ENCODE measurements around the gene PTPRN2. TPM values are rescaled to one million over a fixed set of nuclear protein-coding genes. Genes with fewer than 3 reads are reported as not detected.

Gene PTPRN2
- total and polyA plus RNA-seq, 2 of the 8 experiments (the other 6 are each of a cell fraction or from before 2014, with no cell fraction given), result 2.6 to 4.5 TPM

- TF ChIP-seq NANOG (IDR thresholded peaks at IDR 0.05; ENCODE audit: insufficient read depth, low read depth, low read length, poor library complexity, severe bottlenecking) (no peak), KDM1A (IDR thresholded peaks at IDR 0.05; ENCODE audit: borderline replicate concordance, low read length) (no peak), KDM4A (IDR thresholded peaks at IDR 0.05; ENCODE audit: low read depth, low read length, severe bottlenecking) (no peak), HDAC2 (IDR thresholded peaks at IDR 0.05; ENCODE audit: borderline replicate concordance in 1 of 2, low read depth in 2 of 2, low read length in 2 of 2) (no peak)
- Histone ChIP-seq H2BK120ac (replicated peaks; ENCODE audit: low read depth, low read length) (no peak overlapping the region), H3K79me2 (ENCODE audit: control insufficient read depth in 1 of 2, insufficient read depth in 2 of 2, low read length in 2 of 2) (no peaks in the 10 kb centered on the region), H3K79me1 (ENCODE audit: low read depth, low read length) (no peaks in the 10 kb centered on the region), H3K14ac (ENCODE audit: insufficient read length) (no peak overlapping the region), H2BK12ac (ENCODE audit: low read depth, low read length) (no peak overlapping the region), H3K4me2 (ENCODE audit: insufficient read depth in 1 of 2, low read depth in 2 of 2, low read length in 2 of 2) (no peak overlapping the region), H4K8ac (ENCODE audit: extremely low read depth, insufficient read depth, low read length) (no peak overlapping the region), H3K4me1 (replicated peaks in 1 of 4; ENCODE audit: control insufficient read depth in 3 of 4, insufficient read depth in 4 of 4, low read length in 3 of 4) (peaks cover 0 to 3% (median 0%) of the 10 kb centered on the region in 4 experiments; a peak in 1 of 7 replicates), H2AK5ac (ENCODE audit: low read depth, low read length) (no peak overlapping the region), H2BK20ac (ENCODE audit: low read length) (no peak overlapping the region), H3K9ac (replicated peaks in 1 of 4; ENCODE audit: extremely low read depth in 1 of 4, low read depth in 3 of 4, low read length in 3 of 4) (no peak overlapping the region), H2BK15ac (ENCODE audit: low read length) (no peak overlapping the region), H3K23ac (ENCODE audit: insufficient read length) (no peak overlapping the region), H3K36me3 (ENCODE audit: control insufficient read depth in 2 of 4, insufficient read depth in 4 of 4, low read length in 3 of 4) (no peaks in the 10 kb centered on the region), H4K5ac (ENCODE audit: insufficient read length, low read depth, low read length) (no peak overlapping the region), H3K4ac (replicated peaks; ENCODE audit: insufficient read length, low read depth, low read length) (no peak overlapping the region), H3K23me2 (ENCODE audit: low read depth, low read length) (no peaks in the 10 kb centered on the region; the same call in 1 of the 2 replicates), H3K56ac (replicated peaks; ENCODE audit: insufficient read length, low read depth, low read length) (no peak overlapping the region), H4K20me1 (replicated peaks in 1 of 2; ENCODE audit: control insufficient read depth in 1 of 2, insufficient read depth in 2 of 2, low read length in 2 of 2) (no peaks in the 10 kb centered on the region), H3K27ac (ENCODE audit: low read depth, low read length) (no peak overlapping the region), H3K27me3 (replicated peaks in 1 of 4; ENCODE audit: control insufficient read depth in 3 of 4, extremely low read depth in 1 of 4, insufficient read depth in 3 of 4, low read length in 3 of 4) (no peaks in the 10 kb centered on the region), H3K4me3 (ENCODE audit: extremely low read depth in 1 of 4, insufficient read depth in 2 of 4, low read depth in 3 of 4, low read length in 4 of 4) (no peak overlapping the region), H4K91ac (replicated peaks; ENCODE audit: insufficient read length, low read length) (no peak overlapping the region), H2AFZ (ENCODE audit: low read length) (no peak overlapping the region), H3K18ac (ENCODE audit: extremely low read depth, low read length) (no peak overlapping the region), H2BK5ac (ENCODE audit: low read depth, low read length) (no peak overlapping the region), H3K9me3 (ENCODE audit: insufficient read depth in 2 of 2, low read depth in 1 of 2, low read length in 1 of 2) (peaks cover 24 to 74% of the 10 kb centered on the region in 2 experiments; a peak in 3 of 4 replicates)
- CTCF ChIA-PET (ENCODE audit: partially characterized antibody), result no interaction called here
- POLR2A ChIA-PET (ENCODE audit: partially characterized antibody), result no interaction called here
- DNase-seq (ENCODE audit: low read depth in 1 of 2, low spot score in 2 of 2) (no peak), FAIRE-seq (no peak)
- 82% methylated on average over 3 of the region's 14 CpGs; no CpG with 5 or more reads in 1 of the 2 experiments for WGBS, 2 experiments (ENCODE audit: extremely low coverage in 1 of 2, insufficient coverage in 1 of 2, insufficient read length in 1 of 2, insufficient replicate concordance in 2 of 2, low coverage in 1 of 2, low lambda C conversion rate in 2 of 2, missing lambda C conversion rate in 1 of 2)
These were observed 477.0 kb downstream of the PTPRN2 start for GRCh38 chr7:158110661-158111048.

All from H1 (cell line).